Liver (tissue), 9 donors: ENCODE results near the gene BTRC. TPM values are rescaled to one million over a fixed set of nuclear protein-coding genes. Genes with fewer than 3 reads are reported as not detected.

Experiments used
- DNase-seq: peaks from one replicate; pipeline ENCODE4 v3.0.0-alpha.2; 2017; ENCODE audit warnings: low spot score
- H3K27ac ChIP-seq, 2 donors: one replicate each; pipeline ENCODE4 v1.7.0; 2013; ENCODE audit warnings: inconsistent platforms in 2 of 2, low read length in 2 of 2, control low read depth in 1 of 2, low read depth in 1 of 2, mild to moderate bottlenecking in 1 of 2
- H3K27me3 ChIP-seq, 4 donors: one replicate each; pipeline versions ENCODE4 v1.6.1 to v1.7.0; 2013; ENCODE audit warnings: low read length in 3 of 4, inconsistent platforms in 1 of 4, mild to moderate bottlenecking in 1 of 4, moderate library complexity in 1 of 4; ENCODE audit not compliant: control insufficient read depth in 4 of 4, insufficient read depth in 4 of 4
- H3K36me3 ChIP-seq, 4 donors: one replicate each; pipeline versions ENCODE4 v1.6.1 to v1.7.0; 2013; ENCODE audit warnings: low read length in 3 of 4, mild to moderate bottlenecking in 3 of 4, low read depth in 1 of 4, moderate library complexity in 1 of 4; ENCODE audit not compliant: control insufficient read depth in 4 of 4, insufficient read depth in 3 of 4
- H3K4me1 ChIP-seq, 4 donors: one replicate each; pipeline versions ENCODE4 v1.6.1 to v1.7.0; 2013; ENCODE audit warnings: low read length in 3 of 4, mild to moderate bottlenecking in 3 of 4, moderate library complexity in 1 of 4; ENCODE audit not compliant: control insufficient read depth in 4 of 4, insufficient read depth in 4 of 4
- H3K4me3 ChIP-seq, 3 donors: one replicate each; pipeline versions ENCODE4 v1.6.1 to v1.7.0; 2013; ENCODE audit warnings: low read length in 3 of 3, control low read depth in 1 of 3, low read depth in 1 of 3, mild to moderate bottlenecking in 1 of 3
- H3K9ac ChIP-seq, 2 donors: one replicate each; pipeline ENCODE4 v1.7.0; 2013; ENCODE audit warnings: low read length in 2 of 2, mild to moderate bottlenecking in 2 of 2, moderate library complexity in 2 of 2, control low read depth in 1 of 2, low read depth in 1 of 2
- H3K9me3 ChIP-seq, 4 donors: one replicate each; pipeline versions ENCODE4 v1.6.1 to v1.7.0; 2013; ENCODE audit warnings: low read length in 3 of 4; ENCODE audit not compliant: control insufficient read depth in 4 of 4
- EGR1 ChIP-seq, 2 donors: IDR thresholded peaks; 2 replicates each; pipeline ENCODE4 v1.6.1; 2016 to 2018; ENCODE audit warnings: antibody characterized with exemption in 2 of 2, low read depth in 2 of 2
- FOXA2 ChIP-seq: IDR thresholded peaks from 2 replicates; pipeline ENCODE4 v1.6.1; 2016; ENCODE audit warnings: antibody characterized with exemption
- GABPA ChIP-seq, 2 donors: IDR thresholded peaks in 1 of 2; conservative IDR thresholded peaks in 1 of 2; 2 replicates each; pipeline ENCODE4 v1.6.1; 2016; ENCODE audit warnings: antibody characterized with exemption in 2 of 2, mild to moderate bottlenecking in 1 of 2, moderate library complexity in 1 of 2
- HNF4A ChIP-seq, 2 donors: conservative IDR thresholded peaks; 2 replicates each; pipeline ENCODE4 v1.6.1; 2016; ENCODE audit warnings: antibody characterized with exemption in 2 of 2, mild to moderate bottlenecking in 2 of 2
- HNF4G ChIP-seq: IDR thresholded peaks from 2 replicates; pipeline ENCODE4 v1.6.1; 2016; ENCODE audit warnings: antibody characterized with exemption
- JUND ChIP-seq, 2 donors: IDR thresholded peaks; 2 replicates each; pipeline ENCODE4 v1.6.1; 2016; ENCODE audit warnings: antibody characterized with exemption in 2 of 2
- NR2F2 ChIP-seq: IDR thresholded peaks from 2 replicates; pipeline ENCODE4 v1.6.1; 2016; ENCODE audit warnings: antibody characterized with exemption
- RAD21 ChIP-seq, 2 donors: IDR thresholded peaks; 2 replicates each; pipeline ENCODE4 v1.6.1; 2016; ENCODE audit warnings: antibody characterized with exemption in 2 of 2, mild to moderate bottlenecking in 2 of 2
- REST ChIP-seq: IDR thresholded peaks from 2 replicates; pipeline ENCODE4 v1.6.1; 2016; ENCODE audit warnings: antibody characterized with exemption, mild to moderate bottlenecking
- RXRA ChIP-seq, 2 donors: IDR thresholded peaks; 2 replicates each; pipeline ENCODE4 v1.6.1; 2017 to 2018; ENCODE audit warnings: antibody characterized with exemption in 2 of 2, mild to moderate bottlenecking in 1 of 2
- SP1 ChIP-seq: IDR thresholded peaks from 2 replicates; pipeline ENCODE4 v1.6.1; 2018; ENCODE audit warnings: antibody characterized with exemption, mild to moderate bottlenecking
- TAF1 ChIP-seq: conservative IDR thresholded peaks from 2 replicates; pipeline ENCODE4 v1.6.1; 2016; ENCODE audit warnings: antibody characterized with exemption, mild to moderate bottlenecking
- YY1 ChIP-seq: IDR thresholded peaks from 2 replicates; pipeline ENCODE4 v1.6.1; 2016; ENCODE audit warnings: antibody characterized with exemption, mild to moderate bottlenecking
- WGBS: extraction: QIAGEN DNeasy Blood & Tissue Kit; methylation state at CpG from one replicate; pipeline ENCODE4 v1.1.7; 2013; 5-methylcytosine and 5-hydroxymethylcytosine counted together
- polyA plus RNA-seq, 2 donors: library from polyadenylated mRNA; stranded (reverse) in 1 of 2; unstranded in 1 of 2; fragments of 200-250 nt in 1 of 2; fragments of >200 nt in 1 of 2; fragmentation: Nextera tagmentation in 1 of 2; extraction: Ambion mirVana in 1 of 2; gene quantifications; one replicate each; pipeline versions ENCODE4 v1.2.1 to v1.2.3, GENCODE V29; 2013 to 2015
- total RNA-seq, 2 donors: library from RNA; depleted of rRNA; stranded (reverse); fragments of >200 nt; gene quantifications; one replicate each; pipeline ENCODE4 v1.2.3, GENCODE V29; 2014
- TF ChIP-seq, protein P1 (sequence below): IDR thresholded peaks from 2 replicates; pipeline ENCODE4 v1.6.1; 2016; ENCODE audit warnings: antibody characterized with exemption
- TF ChIP-seq, protein P2 (sequence below): fragments of 150-350 bp; IDR thresholded peaks from 2 replicates; pipeline ENCODE4 v1.5.1; 2017; ENCODE audit warnings: improper control_type of control experiment, low read depth, low read length; ENCODE audit not compliant: missing input control
- TF ChIP-seq, protein P3 (sequence below): IDR thresholded peaks from 2 replicates; pipeline ENCODE4 v1.6.1; 2016; ENCODE audit warnings: antibody characterized with exemption
- donor health status: healthy.
- donor health status: healthy.
- donor health status: healthy.
- donor health status: healthy.
- donor health status: healthy.

BTRC gene
- total and polyA plus RNA-seq, 4 donors: 2.7 to 28.2 (median 5.9) TPM

DNA sequence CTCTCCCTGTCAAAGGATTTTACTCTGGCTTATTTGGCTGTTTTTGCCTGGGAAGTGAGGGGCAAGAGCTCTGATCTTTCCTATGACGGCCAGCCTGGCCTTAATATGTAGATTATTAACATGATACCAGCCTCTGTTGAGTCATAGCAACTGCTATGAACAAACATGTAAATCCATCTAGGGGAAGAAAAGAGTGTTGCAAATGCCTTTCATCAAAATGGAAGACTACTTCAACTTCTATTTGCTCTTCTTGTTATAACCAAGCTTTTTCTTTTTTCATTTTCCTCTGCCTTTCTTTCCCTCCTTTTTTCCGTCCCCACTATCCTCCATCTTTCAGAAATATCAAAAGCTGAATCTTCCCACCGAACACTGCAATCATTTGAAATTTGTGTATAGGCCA lies 46.6 kb downstream of the BTRC start (continued):
- TF ChIP-seq RXRA (IDR thresholded peaks at IDR 0.05) (no peak), JUND (IDR thresholded peaks at IDR 0.05) (no peak)

GRCh38 chr10:101402711-101403110 lies 48.7 kb downstream of the BTRC start:
- H3K4me1 ChIP-seq: no peaks in the 10 kb centered on the region
- no peaks in the 10 kb centered on the region for H3K36me3 ChIP-seq
- TF ChIP-seq EGR1 (IDR thresholded peaks at IDR 0.05; ENCODE audit: low read depth in 2 of 2) (no peak), JUND (IDR thresholded peaks at IDR 0.05) (no peak), GABPA (IDR thresholded peaks at IDR 0.05 in 1 of 2, conservative IDR thresholded peaks at IDR 0.05 in 1 of 2) (no peak)

GRCh38 chr10:101403161-101403560 lies 49.2 kb downstream of the BTRC start:
- Histone ChIP-seq H3K9ac (no peak overlapping the region), H3K4me1 (no peaks in the 10 kb centered on the region), H3K9me3 (no peaks in the 10 kb centered on the region), H3K36me3 (no peaks in the 10 kb centered on the region), H3K4me3 (no peak overlapping the region), H3K27me3 (no peaks in the 10 kb centered on the region), H3K27ac (no peak overlapping the region)
- no peak for DNase-seq
- TF ChIP-seq, protein P1, sequence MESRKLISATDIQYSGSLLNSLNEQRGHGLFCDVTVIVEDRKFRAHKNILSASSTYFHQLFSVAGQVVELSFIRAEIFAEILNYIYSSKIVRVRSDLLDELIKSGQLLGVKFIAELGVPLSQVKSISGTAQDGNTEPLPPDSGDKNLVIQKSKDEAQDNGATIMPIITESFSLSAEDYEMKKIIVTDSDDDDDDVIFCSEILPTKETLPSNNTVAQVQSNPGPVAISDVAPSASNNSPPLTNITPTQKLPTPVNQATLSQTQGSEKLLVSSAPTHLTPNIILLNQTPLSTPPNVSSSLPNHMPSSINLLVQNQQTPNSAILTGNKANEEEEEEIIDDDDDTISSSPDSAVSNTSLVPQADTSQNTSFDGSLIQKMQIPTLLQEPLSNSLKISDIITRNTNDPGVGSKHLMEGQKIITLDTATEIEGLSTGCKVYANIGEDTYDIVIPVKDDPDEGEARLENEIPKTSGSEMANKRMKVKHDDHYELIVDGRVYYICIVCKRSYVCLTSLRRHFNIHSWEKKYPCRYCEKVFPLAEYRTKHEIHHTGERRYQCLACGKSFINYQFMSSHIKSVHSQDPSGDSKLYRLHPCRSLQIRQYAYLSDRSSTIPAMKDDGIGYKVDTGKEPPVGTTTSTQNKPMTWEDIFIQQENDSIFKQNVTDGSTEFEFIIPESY: no peak
- TF ChIP-seq RAD21 (IDR thresholded peaks at IDR 0.05): no peak
- TF ChIP-seq GABPA (IDR thresholded peaks at IDR 0.05 in 1 of 2, conservative IDR thresholded peaks at IDR 0.05 in 1 of 2): no peak
- no peak for TF ChIP-seq SP1
- TF ChIP-seq REST: no peak
- TF ChIP-seq FOXA2: no peak
- TF ChIP-seq JUND (IDR thresholded peaks at IDR 0.05): no peak
- no peak for TF ChIP-seq YY1
- TF ChIP-seq HNF4A (conservative IDR thresholded peaks at IDR 0.05): no peak
- 100% methylated on average over 2 of the region's 2 CpGs for WGBS

More at GRCh38 chr10:101402711-101403110, 48.7 kb downstream of the BTRC start:
- Histone ChIP-seq H3K9ac (no peak overlapping the region), H3K9me3 (no peaks in the 10 kb centered on the region), H3K4me3 (no peak overlapping the region), H3K27ac (no peak overlapping the region), H3K27me3 (no peaks in the 10 kb centered on the region)
- DNase-seq: no peak

DNA sequence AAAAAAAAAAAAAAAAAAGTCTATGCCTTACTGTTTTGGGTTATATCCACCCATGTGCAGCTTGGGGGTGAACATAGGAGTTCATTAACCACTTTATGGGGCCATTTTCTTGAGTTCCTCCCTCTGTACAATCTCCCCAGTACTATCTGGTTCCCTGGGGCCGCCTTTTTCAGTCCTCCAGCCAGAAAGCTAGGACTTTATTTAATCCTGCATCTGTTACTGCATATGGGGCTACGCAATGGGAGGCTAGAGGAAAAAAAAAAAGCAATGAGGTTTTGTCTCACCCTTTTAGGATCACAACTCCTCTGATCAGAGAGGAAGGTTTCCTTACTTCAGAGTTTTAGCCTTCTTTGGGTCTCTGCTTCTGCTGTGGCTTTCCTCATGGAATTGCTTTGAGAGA lies 51.0 kb downstream of the BTRC start:
- no peaks in the 10 kb centered on the region for H3K27me3 ChIP-seq
- H3K4me3 ChIP-seq: no peak overlapping the region
- H3K36me3 ChIP-seq: no peaks in the 10 kb centered on the region
- WGBS: 98% methylated on average over 2 of the region's 2 CpGs
- H3K9ac ChIP-seq: no peak overlapping the region
- no peak overlapping the region for H3K27ac ChIP-seq
- no peaks in the 10 kb centered on the region for H3K4me1 ChIP-seq
- no peaks in the 10 kb centered on the region for H3K9me3 ChIP-seq
- no peak for DNase-seq
- TF ChIP-seq FOXA2 (no peak), YY1 (no peak), RAD21 (IDR thresholded peaks at IDR 0.05) (no peak), NR2F2 (no peak), TAF1 (no peak), HNF4G (no peak), EGR1 (IDR thresholded peaks at IDR 0.05; ENCODE audit: low read depth in 2 of 2) (no peak), JUND (IDR thresholded peaks at IDR 0.05) (no peak), GABPA (IDR thresholded peaks at IDR 0.05 in 1 of 2, conservative IDR thresholded peaks at IDR 0.05 in 1 of 2) (no peak)
- TF ChIP-seq, protein P1: no peak
- TF ChIP-seq, protein P2, sequence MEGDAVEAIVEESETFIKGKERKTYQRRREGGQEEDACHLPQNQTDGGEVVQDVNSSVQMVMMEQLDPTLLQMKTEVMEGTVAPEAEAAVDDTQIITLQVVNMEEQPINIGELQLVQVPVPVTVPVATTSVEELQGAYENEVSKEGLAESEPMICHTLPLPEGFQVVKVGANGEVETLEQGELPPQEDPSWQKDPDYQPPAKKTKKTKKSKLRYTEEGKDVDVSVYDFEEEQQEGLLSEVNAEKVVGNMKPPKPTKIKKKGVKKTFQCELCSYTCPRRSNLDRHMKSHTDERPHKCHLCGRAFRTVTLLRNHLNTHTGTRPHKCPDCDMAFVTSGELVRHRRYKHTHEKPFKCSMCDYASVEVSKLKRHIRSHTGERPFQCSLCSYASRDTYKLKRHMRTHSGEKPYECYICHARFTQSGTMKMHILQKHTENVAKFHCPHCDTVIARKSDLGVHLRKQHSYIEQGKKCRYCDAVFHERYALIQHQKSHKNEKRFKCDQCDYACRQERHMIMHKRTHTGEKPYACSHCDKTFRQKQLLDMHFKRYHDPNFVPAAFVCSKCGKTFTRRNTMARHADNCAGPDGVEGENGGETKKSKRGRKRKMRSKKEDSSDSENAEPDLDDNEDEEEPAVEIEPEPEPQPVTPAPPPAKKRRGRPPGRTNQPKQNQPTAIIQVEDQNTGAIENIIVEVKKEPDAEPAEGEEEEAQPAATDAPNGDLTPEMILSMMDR: no peak
- TF ChIP-seq, protein P3, sequence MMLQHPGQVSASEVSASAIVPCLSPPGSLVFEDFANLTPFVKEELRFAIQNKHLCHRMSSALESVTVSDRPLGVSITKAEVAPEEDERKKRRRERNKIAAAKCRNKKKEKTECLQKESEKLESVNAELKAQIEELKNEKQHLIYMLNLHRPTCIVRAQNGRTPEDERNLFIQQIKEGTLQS: no peak
